IgD-negative memory B cell (primary cell): ENCODE measurements around the gene ACKR4. TPM values are rescaled to one million over a fixed set of nuclear protein-coding genes. Genes with fewer than 3 reads are reported as not detected.
"Not testable (repeated sequence)": the region's sequence is repeated elsewhere in the genome, so short reads cannot be mapped to it uniquely, and the experiment has no call there.

Experiments
- H3K27ac Mint-ChIP-seq, 3 donors: one replicate each; pipeline ENCODE4 v1.8.0; 2020 to 2022; ENCODE audit warnings: mild to moderate bottlenecking in 3 of 3, mixed read lengths in 3 of 3, moderate library complexity in 1 of 3
- H3K27me3 Mint-ChIP-seq: one replicate; pipeline ENCODE4 v1.8.0; 2021; ENCODE audit warnings: mixed read lengths
- H3K36me3 Mint-ChIP-seq: one replicate; pipeline ENCODE4 v1.8.0; 2020; ENCODE audit warnings: mild to moderate bottlenecking, mixed read lengths
- H3K4me1 Mint-ChIP-seq, 3 donors: one replicate each; pipeline ENCODE4 v1.8.0; 2020 to 2022; ENCODE audit warnings: mixed read lengths in 3 of 3, mild to moderate bottlenecking in 1 of 3
- H3K4me3 Mint-ChIP-seq, 4 donors: one replicate each; pipeline ENCODE4 v1.8.0; 2020 to 2022; ENCODE audit warnings: mild to moderate bottlenecking in 4 of 4, mixed read lengths in 4 of 4, moderate library complexity in 3 of 4
- H3K9me3 Mint-ChIP-seq, 3 donors: one replicate each; pipeline ENCODE4 v1.8.0; 2020 to 2021; ENCODE audit warnings: mixed read lengths in 3 of 3, mild to moderate bottlenecking in 1 of 3
- polyA plus RNA-seq: library from polyadenylated mRNA; unstranded; fragments of 300-500 nt; fragmentation: Illumina TruSeq; gene quantifications from one replicate; pipeline ENCODE4 v1.2.3, GENCODE V29; 2021

ACKR4 gene
- polyA plus RNA-seq, 1 donor from 2014 or later, result not detected

DNA sequence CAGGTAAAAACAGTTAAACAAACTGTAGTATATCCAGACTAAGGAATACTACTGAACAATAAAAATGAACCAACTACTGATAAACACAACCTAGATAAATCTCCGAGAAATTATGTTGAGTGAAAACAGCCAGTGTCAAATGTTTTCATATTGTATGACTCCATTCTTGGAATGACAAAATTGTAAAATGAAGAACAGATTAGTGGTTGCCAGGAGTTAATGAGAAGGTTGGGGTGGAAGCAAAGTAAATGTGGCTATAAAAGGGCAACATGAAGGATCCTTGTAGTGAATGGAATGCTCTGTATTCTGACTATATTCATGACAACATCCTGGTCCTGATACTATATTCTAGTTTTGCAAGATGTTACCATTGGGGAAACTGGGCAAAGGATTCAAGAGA is 27.5 kb upstream of the ACKR4 start:
- no peak overlapping the region for H3K4me3 Mint-ChIP-seq
- H3K27ac Mint-ChIP-seq, result no peak overlapping the region
- peaks cover 26% of the 10 kb centered on the region for H3K36me3 Mint-ChIP-seq
- H3K4me1 Mint-ChIP-seq, result no peaks in the 10 kb centered on the region
- H3K27me3 Mint-ChIP-seq, result no peaks in the 10 kb centered on the region
- peaks cover 0 to 6% (median 4%) of the 10 kb centered on the region in 3 donors for H3K9me3 Mint-ChIP-seq

GRCh38 chr3:132570016-132570415 is 27.1 kb upstream of the ACKR4 start:
- H3K9me3 Mint-ChIP-seq, result peaks cover 0 to 6% (median 4%) of the 10 kb centered on the region in 3 donors
- H3K4me1 Mint-ChIP-seq, result no peaks in the 10 kb centered on the region
- H3K27me3 Mint-ChIP-seq, result no peaks in the 10 kb centered on the region
- no peak overlapping the region for H3K4me3 Mint-ChIP-seq
- peaks cover 26% of the 10 kb centered on the region for H3K36me3 Mint-ChIP-seq
- H3K27ac Mint-ChIP-seq, result no peak overlapping the region

DNA sequence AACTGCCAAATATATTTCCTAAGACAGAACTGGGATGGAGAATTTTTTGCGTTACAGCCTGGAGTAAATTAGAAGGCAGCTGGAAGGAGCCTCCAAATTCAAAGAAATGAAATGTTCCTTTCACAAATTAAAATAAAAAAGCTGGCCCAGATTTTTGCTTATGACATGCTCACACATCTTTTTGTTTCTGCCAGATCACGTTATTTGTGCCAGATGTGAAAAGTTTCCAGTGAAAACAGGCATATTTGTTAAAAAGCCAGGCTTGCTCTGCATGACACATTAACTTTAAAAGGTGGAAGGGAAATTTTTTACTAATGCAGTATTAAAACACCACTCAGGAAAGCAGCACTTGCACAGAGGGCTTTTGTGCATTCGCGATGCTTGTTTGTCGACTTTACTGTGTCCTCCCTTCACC is 23.3 kb upstream of the ACKR4 start:
- Mint-ChIP-seq H3K4me1 (no peaks in the 10 kb centered on the region), H3K36me3 (peaks cover 25% of the 10 kb centered on the region), H3K27ac (no peak overlapping the region), H3K9me3 (peaks cover 0 to 6% (median 4%) of the 10 kb centered on the region in 3 donors), H3K4me3 (no peak overlapping the region), H3K27me3 (no peaks in the 10 kb centered on the region)

DNA sequence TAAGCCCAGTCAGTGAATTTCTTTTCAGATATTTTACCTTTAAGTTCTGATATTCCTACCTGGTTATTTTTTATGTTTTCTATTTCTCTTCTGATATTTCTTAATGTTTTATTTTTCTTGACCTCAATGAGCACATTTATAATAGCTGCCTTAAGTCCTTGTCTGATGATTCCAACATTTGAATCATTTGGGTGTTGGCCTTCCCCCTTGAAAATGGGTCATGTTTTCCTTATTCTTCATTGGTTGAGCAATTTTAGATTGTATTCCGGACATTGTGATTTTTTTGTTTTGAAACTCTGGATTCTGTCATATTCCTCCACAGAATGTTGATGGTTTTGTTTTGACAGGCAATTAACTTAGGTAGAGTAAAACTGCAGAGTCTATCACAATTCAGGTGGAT is 9.7 kb upstream of the ACKR4 start:
- Mint-ChIP-seq H3K4me3 (no peak overlapping the region), H3K36me3 (peaks cover 26% of the 10 kb centered on the region), H3K4me1 (no peaks in the 10 kb centered on the region), H3K9me3 (peaks cover 2 to 10% (median 3%) of the 10 kb centered on the region in 3 donors), H3K27me3 (no peaks in the 10 kb centered on the region), H3K27ac (no peak overlapping the region)

GRCh38 chr3:132592216-132592615 is 4.9 kb upstream of the ACKR4 start:
- H3K27me3 Mint-ChIP-seq, result no peaks in the 10 kb centered on the region
- no peaks in the 10 kb centered on the region for H3K4me1 Mint-ChIP-seq
- no peak overlapping the region for H3K27ac Mint-ChIP-seq
- peaks cover 2 to 8% (median 3%) of the 10 kb centered on the region in 3 donors for H3K9me3 Mint-ChIP-seq
- H3K4me3 Mint-ChIP-seq, result no peak overlapping the region
- H3K36me3 Mint-ChIP-seq, result peaks cover 26% of the 10 kb centered on the region

- Mint-ChIP-seq H3K4me1 (no peaks in the 10 kb centered on the region), H3K27ac (no peak overlapping the region)
Measured at GRCh38 chr3:132593241-132593946, 3.7 kb upstream of the ACKR4 start.

DNA sequence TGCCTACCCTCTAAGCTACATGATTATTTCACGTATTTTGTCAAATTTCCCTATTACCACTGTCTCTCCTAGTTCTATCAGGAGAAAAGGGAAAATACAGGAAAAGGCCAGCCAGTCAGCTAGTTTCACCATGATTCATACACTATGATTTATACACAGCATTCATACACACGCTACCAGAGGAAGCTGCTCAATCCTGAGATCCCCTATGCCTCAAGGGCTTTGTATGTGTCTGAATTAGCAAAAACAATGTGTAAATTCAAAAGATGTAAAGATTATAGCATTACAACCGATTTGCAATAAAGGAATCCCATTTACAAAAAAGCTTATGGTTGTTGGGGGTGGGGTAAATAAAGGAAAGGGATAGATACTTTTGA is 3.1 kb upstream of the ACKR4 start:
- Mint-ChIP-seq H3K27ac (no peak overlapping the region), H3K27me3 (no peaks in the 10 kb centered on the region), H3K36me3 (peaks cover 27% of the 10 kb centered on the region), H3K4me1 (no peaks in the 10 kb centered on the region), H3K9me3 (peaks cover 0 to 4% (median 3%) of the 10 kb centered on the region in 3 donors), H3K4me3 (no peak overlapping the region)

More at GRCh38 chr3:132593241-132593946, 3.7 kb upstream of the ACKR4 start:
- Mint-ChIP-seq H3K4me3 (no peak overlapping the region), H3K9me3 (peaks cover 0 to 4% (median 3%) of the 10 kb centered on the region in 3 donors), H3K27me3 (no peaks in the 10 kb centered on the region), H3K36me3 (peaks cover 24% of the 10 kb centered on the region)

- no peaks in the 10 kb centered on the region for H3K4me1 Mint-ChIP-seq
- no peaks in the 10 kb centered on the region for H3K27me3 Mint-ChIP-seq
- H3K27ac Mint-ChIP-seq, result no peak overlapping the region
- peaks cover 0 to 4% (median 3%) of the 10 kb centered on the region in 3 donors for H3K9me3 Mint-ChIP-seq
- H3K4me3 Mint-ChIP-seq, result no peak overlapping the region
- H3K36me3 Mint-ChIP-seq, result peaks cover 28% of the 10 kb centered on the region
Measured at GRCh38 chr3:132594498-132594897, 2.6 kb upstream of the ACKR4 start.

DNA sequence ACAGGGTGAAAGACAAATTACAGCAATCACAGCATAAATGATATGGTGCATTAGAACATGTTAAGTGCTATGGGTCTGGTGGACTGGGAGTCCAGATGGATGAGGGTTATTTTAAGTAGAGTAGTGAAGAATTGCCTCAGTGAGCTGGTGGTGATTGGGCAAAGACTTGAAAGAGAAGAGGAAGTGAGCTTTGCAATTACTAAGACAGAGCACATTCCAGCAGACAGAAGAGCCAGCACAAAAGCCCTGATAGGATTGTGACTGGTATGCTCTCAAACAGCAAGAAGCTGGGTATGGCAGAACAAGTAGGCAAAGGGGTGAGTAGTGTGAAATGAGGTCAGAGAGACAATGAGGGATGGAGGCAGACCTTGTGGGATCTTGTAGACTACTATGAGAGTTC is 2.1 kb upstream of the ACKR4 start:
- H3K27ac Mint-ChIP-seq, result no peak overlapping the region
- peaks cover 26% of the 10 kb centered on the region for H3K36me3 Mint-ChIP-seq
- no peaks in the 10 kb centered on the region for H3K4me1 Mint-ChIP-seq

DNA sequence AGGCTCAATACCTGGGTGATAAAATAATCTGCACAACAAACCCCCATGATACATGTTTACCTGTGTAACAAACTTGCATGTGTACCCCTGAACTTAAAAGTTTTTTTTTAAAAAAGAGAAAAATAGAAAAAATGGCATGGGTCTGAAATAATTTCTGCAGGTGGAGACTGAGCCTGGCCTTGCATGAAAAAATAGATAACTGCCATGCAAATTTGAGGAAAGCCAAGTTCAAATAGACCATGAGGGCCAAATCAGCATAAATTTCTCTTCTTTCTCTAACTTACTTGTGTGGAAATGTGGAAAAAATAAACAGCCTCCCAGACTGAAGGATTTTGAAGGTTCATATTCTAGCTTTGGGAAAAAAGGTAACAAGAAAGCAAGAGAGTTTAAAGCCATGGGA is 744 bp upstream of the ACKR4 start:
- Mint-ChIP-seq H3K4me1 (no peaks in the 10 kb centered on the region), H3K4me3 (no peak overlapping the region), H3K27me3 (no peaks in the 10 kb centered on the region), H3K36me3 (peaks cover 18% of the 10 kb centered on the region), H3K27ac (peak overlapping the region in 1 of 3 donors; percentile 52), H3K9me3 (no peaks in the 10 kb centered on the region)

More for the DNA sequence above, 2.1 kb upstream of the ACKR4 start:
- Mint-ChIP-seq H3K27me3 (no peaks in the 10 kb centered on the region), H3K9me3 (peaks cover 0 to 4% (median 3%) of the 10 kb centered on the region in 3 donors), H3K4me3 (no peak overlapping the region)

- Mint-ChIP-seq H3K4me1 (no peaks in the 10 kb centered on the region), H3K36me3 (peaks cover 18% of the 10 kb centered on the region), H3K9me3 (no peaks in the 10 kb centered on the region), H3K27me3 (no peaks in the 10 kb centered on the region), H3K27ac (no peak overlapping the region), H3K4me3 (no peak overlapping the region)
Measured at GRCh38 chr3:132597660-132598059, 590 bp downstream of the ACKR4 start.

DNA sequence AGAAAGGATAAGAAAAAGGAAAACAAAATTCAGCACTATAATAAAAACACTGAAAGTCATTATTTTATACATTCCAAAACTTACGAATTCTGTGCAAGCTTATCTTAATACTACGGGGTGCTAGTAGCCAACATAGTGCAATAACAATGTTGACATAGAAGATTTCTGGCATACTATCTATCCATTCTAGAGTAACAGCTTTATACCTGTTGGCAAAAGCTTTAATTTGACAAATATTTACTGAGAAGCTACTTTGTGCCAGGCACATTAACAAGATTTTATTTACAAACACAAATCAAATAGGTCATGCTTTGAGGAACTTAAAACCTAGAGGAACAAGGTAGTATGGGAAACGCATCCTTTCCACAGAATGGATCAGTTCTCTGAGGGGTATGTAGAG is 1.1 kb downstream of the ACKR4 start:
- Mint-ChIP-seq H3K9me3 (no peaks in the 10 kb centered on the region), H3K36me3 (peaks cover 18% of the 10 kb centered on the region), H3K27ac (no peak overlapping the region), H3K4me1 (no peaks in the 10 kb centered on the region), H3K27me3 (no peaks in the 10 kb centered on the region), H3K4me3 (no peak overlapping the region)

DNA sequence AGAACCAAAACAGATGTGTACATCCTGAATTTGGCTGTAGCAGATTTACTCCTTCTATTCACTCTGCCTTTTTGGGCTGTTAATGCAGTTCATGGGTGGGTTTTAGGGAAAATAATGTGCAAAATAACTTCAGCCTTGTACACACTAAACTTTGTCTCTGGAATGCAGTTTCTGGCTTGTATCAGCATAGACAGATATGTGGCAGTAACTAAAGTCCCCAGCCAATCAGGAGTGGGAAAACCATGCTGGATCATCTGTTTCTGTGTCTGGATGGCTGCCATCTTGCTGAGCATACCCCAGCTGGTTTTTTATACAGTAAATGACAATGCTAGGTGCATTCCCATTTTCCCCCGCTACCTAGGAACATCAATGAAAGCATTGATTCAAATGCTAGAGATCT is 3.5 kb downstream of the ACKR4 start:
- not testable (repeated sequence) for H3K9me3 Mint-ChIP-seq, H3K27me3 Mint-ChIP-seq, H3K4me1 Mint-ChIP-seq, H3K4me3 Mint-ChIP-seq, H3K27ac Mint-ChIP-seq
- H3K36me3 Mint-ChIP-seq, result peaks cover 24% of the 10 kb centered on the region

DNA sequence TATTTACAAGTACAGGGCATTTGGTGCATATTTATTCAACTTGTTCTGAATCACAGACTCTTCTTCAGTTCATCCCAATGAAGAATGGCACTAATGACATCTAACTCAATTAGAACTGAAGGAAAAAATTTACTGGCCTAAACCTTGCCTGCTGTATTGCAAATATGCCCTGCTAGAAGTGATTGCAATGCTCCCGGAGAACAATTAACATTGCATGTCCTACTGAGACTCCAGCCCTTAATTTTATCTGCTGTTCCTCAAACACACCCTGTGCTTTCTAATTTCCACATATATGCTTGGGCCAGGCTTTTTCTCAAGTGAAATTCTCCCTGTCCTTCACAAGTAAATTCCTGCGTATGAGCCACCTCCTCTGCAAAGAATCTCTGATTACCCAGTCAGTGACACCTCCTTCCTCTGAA is 8.3 kb downstream of the ACKR4 start:
- H3K9me3 Mint-ChIP-seq, result peaks cover 0 to 4% (median 0%) of the 10 kb centered on the region in 3 donors
- H3K27ac Mint-ChIP-seq, result no peak overlapping the region
- no peak overlapping the region for H3K4me3 Mint-ChIP-seq
- H3K4me1 Mint-ChIP-seq, result peaks cover 0 to 1% (median 0%) of the 10 kb centered on the region in 3 donors
- H3K27me3 Mint-ChIP-seq, result no peaks in the 10 kb centered on the region
- peaks cover 19% of the 10 kb centered on the region for H3K36me3 Mint-ChIP-seq

DNA sequence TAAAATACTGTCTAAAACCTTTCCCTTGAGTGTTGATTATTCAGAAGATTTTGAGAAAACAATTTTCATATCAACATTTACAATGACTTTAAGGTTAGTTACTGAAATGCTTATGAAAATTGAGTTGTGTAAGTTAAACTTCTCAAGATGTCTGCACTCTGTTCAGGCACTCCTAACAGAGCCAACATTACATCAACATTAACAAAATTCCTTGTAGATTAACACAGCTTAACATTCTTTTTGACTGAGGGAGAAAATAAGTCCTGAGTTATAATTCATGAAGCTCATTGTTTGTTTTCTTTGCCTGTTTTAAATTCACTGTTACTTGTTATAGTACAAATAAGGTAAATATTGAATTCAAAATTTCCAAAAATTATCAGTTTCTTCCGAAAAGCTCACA is 9.0 kb downstream of the ACKR4 start:
- peaks cover 0 to 4% (median 0%) of the 10 kb centered on the region in 3 donors for H3K9me3 Mint-ChIP-seq
- no peaks in the 10 kb centered on the region for H3K27me3 Mint-ChIP-seq
- no peak overlapping the region for H3K27ac Mint-ChIP-seq
- H3K4me1 Mint-ChIP-seq, result peaks cover 1 to 2% (median 2%) of the 10 kb centered on the region in 3 donors
- H3K4me3 Mint-ChIP-seq, result no peak overlapping the region
- H3K36me3 Mint-ChIP-seq, result peaks cover 20% of the 10 kb centered on the region

DNA sequence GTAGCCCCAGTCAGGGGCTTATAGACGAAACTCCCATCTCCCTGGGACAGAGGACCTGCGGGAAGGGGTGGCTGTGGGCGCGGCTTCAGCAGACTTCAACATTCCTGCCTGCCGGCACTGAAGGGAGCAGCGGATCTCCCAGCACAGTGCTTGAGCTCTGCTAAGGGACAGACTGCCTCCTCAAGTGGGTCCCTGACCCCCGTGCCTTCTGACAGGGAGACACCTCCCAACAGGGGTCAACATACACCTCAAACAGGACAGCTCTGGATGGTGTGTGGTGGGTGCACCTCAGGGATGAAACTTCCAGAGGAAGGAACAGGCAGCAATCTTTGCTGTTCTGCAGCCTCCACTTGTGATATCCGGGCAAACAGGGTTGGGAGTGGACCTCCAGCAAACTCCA is 9.6 kb downstream of the ACKR4 start:
- peaks cover 24% of the 10 kb centered on the region for H3K36me3 Mint-ChIP-seq
- not testable (repeated sequence) for H3K9me3 Mint-ChIP-seq, H3K27me3 Mint-ChIP-seq, H3K4me1 Mint-ChIP-seq, H3K4me3 Mint-ChIP-seq, H3K27ac Mint-ChIP-seq
